Right cardiac atrium (tissue), 5 donors: ENCODE results near the gene IGHMBP2. TPM values are rescaled to one million over a fixed set of nuclear protein-coding genes. Genes with fewer than 3 reads are reported as not detected.

Experiments used
- ATAC-seq, 2 donors: fragments of 200-7000 bp; cut with Tn5 transposase; one replicate each; pipeline versions ENCODE4 v1.8.0 to v1.9.1; 2020; ENCODE audit warnings: moderate library complexity in 2 of 2, mild to moderate bottlenecking in 1 of 2
- DNase-seq, 3 donors: peaks; one replicate each; pipeline ENCODE4 v3.0.0-alpha.2; 2020
- H3K27ac ChIP-seq: one replicate; pipeline ENCODE4 v1.5.1; 2013; ENCODE audit warnings: mild to moderate bottlenecking, low read length, control low read depth, moderate library complexity
- H3K27me3 ChIP-seq: one replicate; pipeline ENCODE4 v1.6.1; 2013; ENCODE audit not compliant: control insufficient read depth, insufficient read depth
- H3K4me1 ChIP-seq: one replicate; pipeline ENCODE4 v1.6.1; 2013; ENCODE audit warnings: low read length; ENCODE audit not compliant: control insufficient read depth, insufficient read depth
- H3K4me3 ChIP-seq: one replicate; pipeline ENCODE4 v1.5.1; 2013; ENCODE audit warnings: low read length, control low read depth
- H3K9me3 ChIP-seq: one replicate; pipeline ENCODE4 v1.6.1; 2013; ENCODE audit warnings: low read length; ENCODE audit not compliant: control insufficient read depth
- WGBS: extraction: QIAGEN DNeasy Blood & Tissue Kit; methylation state at CpG from one replicate; pipeline ENCODE4 v1.1.7; 2013; 5-methylcytosine and 5-hydroxymethylcytosine counted together
- intact Hi-C, 4 donors: fragments of 100-400 bp; cut with DNase I; formaldehyde crosslinking; loops; one replicate each; pipeline versions ENCODE4 v1.11.0 to v1.14.0; 2022 to 2023
- polyA plus RNA-seq: library from polyadenylated mRNA; stranded (reverse); fragments of 200-250 nt; gene quantifications from one replicate; pipeline ENCODE4 v1.2.3, GENCODE V29; 2013
- total RNA-seq, 4 donors: library from RNA; stranded (reverse); fragmentation: NEBNext Ultra II Directional; extraction: Animal tissue kit (Norgen Biotek cat#: 25700); gene quantifications; one replicate each; pipeline ENCODE4 v1.2.1, GENCODE V29; 2021
- donor health status: healthy with polysubstance abuse.
- donor health status: DM: no; HTN: yes; CAD: no.
- donor health status: DM: no; HTN: no; CAD: no.
- donor health status: DM: no; HTN: yes; CAD: no; lungs with severe emphysema.
- donor health status: DM: yes; HTN: yes; CAD: no.

IGHMBP2 gene
- total and polyA plus RNA-seq, 5 donors = 10.4 to 12.7 (median 11.4) TPM

- Histone ChIP-seq H3K4me1 (no peaks in the 10 kb centered on the region), H3K27ac (no peak within 1 kb of the TSS), H3K27me3 (no peaks in the 10 kb centered on the region), H3K9me3 (no peaks in the 10 kb centered on the region), H3K4me3 (no peak within 1 kb of the TSS)
- ATAC-seq (no peak), DNase-seq (no peak)
- intact Hi-C loops = no loop called here
- 88% methylated on average over 8 of the region's 8 CpGs for WGBS
These were observed 77.0 kb downstream of the IGHMBP2 start, which contains the start of gene MRGPRD for GRCh38 chr11:68980776-68981065. Gene MRGPRD, minus strand, starts transcription at chr11:68980986. Its CDS starts 0 bp downstream, at chr11:68980986.

- no peaks in the 10 kb centered on the region for H3K27me3 ChIP-seq
- H3K9me3 ChIP-seq = no peaks in the 10 kb centered on the region
- no peak overlapping the region for H3K4me3 ChIP-seq
- DNase-seq (no peak), ATAC-seq (no peak)
- WGBS = 97% methylated on average over 2 of the region's 2 CpGs
- no peaks in the 10 kb centered on the region for H3K4me1 ChIP-seq
- H3K27ac ChIP-seq = no peak overlapping the region
- intact Hi-C loops = no loop called here
These were observed 78.4 kb downstream of the IGHMBP2 start for GRCh38 chr11:68982134-68982533.

- intact Hi-C loops = no loop called here
- WGBS = 74% methylated on average over 6 of the region's 6 CpGs
- Histone ChIP-seq H3K4me1 (no peaks in the 10 kb centered on the region), H3K27me3 (no peaks in the 10 kb centered on the region), H3K4me3 (no peak overlapping the region), H3K27ac (no peak overlapping the region), H3K9me3 (no peaks in the 10 kb centered on the region)
- no peak for DNase-seq
- no peak for ATAC-seq
These were observed 80.1 kb downstream of the IGHMBP2 start for GRCh38 chr11:68983801-68984200.

GRCh38 chr11:68987211-68987610 is 83.5 kb downstream of the IGHMBP2 start:
- DNase-seq (no peak), ATAC-seq (no peak)
- intact Hi-C loops = no loop called here
- Histone ChIP-seq H3K4me1 (no peaks in the 10 kb centered on the region), H3K9me3 (no peaks in the 10 kb centered on the region), H3K27me3 (no peaks in the 10 kb centered on the region), H3K27ac (no peak overlapping the region), H3K4me3 (no peak overlapping the region)

- no peak for DNase-seq
- intact Hi-C loops = no loop called here
- Histone ChIP-seq H3K27ac (no peak overlapping the region), H3K4me3 (no peak overlapping the region), H3K9me3 (no peaks in the 10 kb centered on the region), H3K4me1 (no peaks in the 10 kb centered on the region), H3K27me3 (no peaks in the 10 kb centered on the region)
- ATAC-seq = no peak
These were observed 84.8 kb downstream of the IGHMBP2 start for GRCh38 chr11:68988491-68988890.

Other genes with a start within 250 kb of the IGHMBP2 start
- gene GAL, start 219.3 kb upstream of the IGHMBP2 start, total RNA-seq = not detected
- 0.27 TPM for gene GAL, start 219.3 kb upstream of the IGHMBP2 start, polyA plus RNA-seq
- gene TESMIN, start 152.4 kb upstream of the IGHMBP2 start, total RNA-seq = 1 to 10 TPM in 1 of 4 donors, under 1 TPM in 3; 0.44 to 1.0 (median 0.90) TPM
- gene TESMIN, start 152.4 kb upstream of the IGHMBP2 start, polyA plus RNA-seq = 0.38 TPM
- 10 to 100 TPM; 33.2 to 63.5 (median 47.3) TPM for gene CPT1A, start 62.0 kb upstream of the IGHMBP2 start, total RNA-seq
- 22.4 TPM for gene CPT1A, start 62.0 kb upstream of the IGHMBP2 start, polyA plus RNA-seq
- gene MRPL21, start 59 bp upstream of the IGHMBP2 start, total RNA-seq = 10 to 100 TPM; 57.3 to 85.5 (median 80.0) TPM
- gene MRPL21, start 59 bp upstream of the IGHMBP2 start, polyA plus RNA-seq = 144 TPM
- gene MRGPRD, start 77.1 kb downstream of the IGHMBP2 start, total RNA-seq = not detected
- gene MRGPRD, start 77.1 kb downstream of the IGHMBP2 start, polyA plus RNA-seq = not detected
- 10 to 100 TPM in 2 of 4 donors, 1 to 10 TPM in 2; 4.6 to 16.2 (median 9.3) TPM for gene MRGPRF, start 109.4 kb downstream of the IGHMBP2 start, total RNA-seq
- 9.4 TPM for gene MRGPRF, start 109.4 kb downstream of the IGHMBP2 start, polyA plus RNA-seq
- 10 to 100 TPM in 1 of 4 donors, 1 to 10 TPM in 3; 7.2 to 11.1 (median 9.0) TPM for gene TPCN2, start 145.0 kb downstream of the IGHMBP2 start, total RNA-seq
- gene TPCN2, start 145.0 kb downstream of the IGHMBP2 start, polyA plus RNA-seq = 7.0 TPM